Mesodermal cell (in vitro differentiated cells): ENCODE results near the gene OPHN1.

Experiments
- H3K27ac ChIP-seq: 2 replicates; pipeline ENCODE4 v1.7.0; 2013; ENCODE audit warnings: mild to moderate bottlenecking, low read depth, low read length, moderate library complexity; ENCODE audit not compliant: severe bottlenecking
- H3K36me3 ChIP-seq: 2 replicates; pipeline ENCODE4 v1.7.1; 2013; ENCODE audit warnings: mild to moderate bottlenecking, low read length, moderate library complexity; ENCODE audit not compliant: control insufficient read depth, insufficient read depth
- H3K4me1 ChIP-seq: one replicate; pipeline ENCODE4 v1.7.1; 2013; ENCODE audit warnings: mild to moderate bottlenecking, low read length; ENCODE audit not compliant: insufficient read depth, control insufficient read depth, poor library complexity, severe bottlenecking
- H3K4me3 ChIP-seq: 2 replicates; pipeline ENCODE4 v1.7.0; 2013; ENCODE audit warnings: low read length, control low read depth, mild to moderate bottlenecking; ENCODE audit not compliant: insufficient read depth, poor library complexity, severe bottlenecking; ENCODE audit errors: extremely low read depth
- H3K9me3 ChIP-seq: 2 replicates; pipeline ENCODE4 v1.7.1; 2013; ENCODE audit warnings: mild to moderate bottlenecking, low read length, moderate library complexity; ENCODE audit not compliant: control insufficient read depth
- WGBS, 2 experiments: methylation state at CpG; one replicate each; pipeline ENCODE4 v1.1.5; 2013; ENCODE audit warnings: missing lambda C conversion rate in 2 of 2; ENCODE audit not compliant: insufficient coverage in 2 of 2; 5-methylcytosine and 5-hydroxymethylcytosine counted together

The OPHN1 gene

GRCh38 chrX:68443155-68443868 lies 10.0 kb upstream of the OPHN1 start:
- no CpG with 5 or more reads among the region's 6 CpGs for WGBS, 2 experiments
- no peaks in the 10 kb centered on the region for H3K4me1 ChIP-seq
- H3K4me3 ChIP-seq, result no peak overlapping the region
- H3K9me3 ChIP-seq, result no peaks in the 10 kb centered on the region
- H3K27ac ChIP-seq, result no peak overlapping the region
- H3K36me3 ChIP-seq, result no peaks in the 10 kb centered on the region

- H3K4me1 ChIP-seq, result no peaks in the 10 kb centered on the region
- H3K27ac ChIP-seq, result no peak overlapping the region
- H3K4me3 ChIP-seq, result no peak overlapping the region
- no peaks in the 10 kb centered on the region for H3K36me3 ChIP-seq
- H3K9me3 ChIP-seq, result no peaks in the 10 kb centered on the region
- no CpG with 5 or more reads among the region's 1 CpG for WGBS, 2 experiments
These were observed 7.6 kb upstream of the OPHN1 start for GRCh38 chrX:68440940-68441339.

- no peaks in the 10 kb centered on the region for H3K4me1 ChIP-seq
- H3K27ac ChIP-seq, result no peak overlapping the region
- no peaks in the 10 kb centered on the region for H3K36me3 ChIP-seq
- no peak overlapping the region for H3K4me3 ChIP-seq
- no peaks in the 10 kb centered on the region for H3K9me3 ChIP-seq
These were observed 7.1 kb upstream of the OPHN1 start for GRCh38 chrX:68440442-68440841.

GRCh38 chrX:68439341-68439740 lies 6.0 kb upstream of the OPHN1 start:
- Histone ChIP-seq H3K27ac (no peak overlapping the region), H3K4me3 (no peak overlapping the region), H3K36me3 (no peaks in the 10 kb centered on the region), H3K4me1 (no peaks in the 10 kb centered on the region), H3K9me3 (no peaks in the 10 kb centered on the region)
- WGBS, 2 experiments, result 79% methylated on average over 2 of the region's 4 CpGs; no CpG with 5 or more reads in 1 of the 2 experiments

GRCh38 chrX:68438575-68438974 lies 5.3 kb upstream of the OPHN1 start:
- WGBS, 2 experiments, result 100% methylated on average over 1 to 3 of the region's 4 CpGs

GRCh38 chrX:68433981-68434299 lies 645 bp upstream of the OPHN1 start:
- peak overlapping the region; percentile 48 for H3K4me3 ChIP-seq
- H3K36me3 ChIP-seq, result no peaks in the 10 kb centered on the region
- H3K27ac ChIP-seq, result no peak overlapping the region
- no peaks in the 10 kb centered on the region for H3K9me3 ChIP-seq
- H3K4me1 ChIP-seq, result no peaks in the 10 kb centered on the region
- 0% methylated on average over 4 to 10 of the region's 13 CpGs for WGBS, 2 experiments

More at GRCh38 chrX:68438575-68438974, 5.3 kb upstream of the OPHN1 start:
- no peak overlapping the region for H3K27ac ChIP-seq
- H3K4me3 ChIP-seq, result no peak overlapping the region
- no peaks in the 10 kb centered on the region for H3K36me3 ChIP-seq
- no peaks in the 10 kb centered on the region for H3K9me3 ChIP-seq
- H3K4me1 ChIP-seq, result no peaks in the 10 kb centered on the region

GRCh38 chrX:68432648-68433047 lies 647 bp downstream of the OPHN1 start:
- Histone ChIP-seq H3K9me3 (no peaks in the 10 kb centered on the region), H3K36me3 (no peaks in the 10 kb centered on the region), H3K4me3 (peak overlapping the region; percentile 48), H3K4me1 (no peaks in the 10 kb centered on the region), H3K27ac (no peak overlapping the region)
- 0% methylated on average over 3 of the region's 12 CpGs for WGBS, 2 experiments

- H3K36me3 ChIP-seq, result no peaks in the 10 kb centered on the region
- no peaks in the 10 kb centered on the region for H3K9me3 ChIP-seq
- no peak overlapping the region for H3K27ac ChIP-seq
- no CpG with 5 or more reads among the region's 2 CpGs for WGBS, 2 experiments
- no peaks in the 10 kb centered on the region for H3K4me1 ChIP-seq
- H3K4me3 ChIP-seq, result no peak overlapping the region
These were observed 1.5 kb downstream of the OPHN1 start for GRCh38 chrX:68431836-68432235.

GRCh38 chrX:68429216-68429615 lies 4.1 kb downstream of the OPHN1 start:
- Histone ChIP-seq H3K4me1 (no peaks in the 10 kb centered on the region), H3K27ac (no peak overlapping the region), H3K4me3 (no peak overlapping the region), H3K36me3 (no peaks in the 10 kb centered on the region), H3K9me3 (no peaks in the 10 kb centered on the region)
- WGBS, 2 experiments, result 79 to 100% methylated on average over 2 to 6 of the region's 10 CpGs

GRCh38 chrX:68428431-68428830 lies 4.9 kb downstream of the OPHN1 start:
- no peaks in the 10 kb centered on the region for H3K4me1 ChIP-seq
- H3K36me3 ChIP-seq, result no peaks in the 10 kb centered on the region
- no peaks in the 10 kb centered on the region for H3K9me3 ChIP-seq
- H3K27ac ChIP-seq, result no peak overlapping the region
- no CpG with 5 or more reads among the region's 3 CpGs for WGBS, 2 experiments
- no peak overlapping the region for H3K4me3 ChIP-seq

GRCh38 chrX:68424719-68425118 lies 8.6 kb downstream of the OPHN1 start:
- WGBS, 2 experiments, result no CpG with 5 or more reads among the region's 1 CpG
- Histone ChIP-seq H3K4me1 (no peaks in the 10 kb centered on the region), H3K4me3 (no peak overlapping the region), H3K9me3 (no peaks in the 10 kb centered on the region), H3K36me3 (no peaks in the 10 kb centered on the region), H3K27ac (no peak overlapping the region)
